GM18520 (cell line): Measurements from ENCODE around the gene PEAK3.

Source experiments
- ATAC-seq: cut with Tn5 transposase; IDR thresholded peaks from one replicate; pipeline ENCODE4 v1.9.1; 2021; ENCODE audit not compliant: unreplicated experiment

PEAK3 gene

DNA sequence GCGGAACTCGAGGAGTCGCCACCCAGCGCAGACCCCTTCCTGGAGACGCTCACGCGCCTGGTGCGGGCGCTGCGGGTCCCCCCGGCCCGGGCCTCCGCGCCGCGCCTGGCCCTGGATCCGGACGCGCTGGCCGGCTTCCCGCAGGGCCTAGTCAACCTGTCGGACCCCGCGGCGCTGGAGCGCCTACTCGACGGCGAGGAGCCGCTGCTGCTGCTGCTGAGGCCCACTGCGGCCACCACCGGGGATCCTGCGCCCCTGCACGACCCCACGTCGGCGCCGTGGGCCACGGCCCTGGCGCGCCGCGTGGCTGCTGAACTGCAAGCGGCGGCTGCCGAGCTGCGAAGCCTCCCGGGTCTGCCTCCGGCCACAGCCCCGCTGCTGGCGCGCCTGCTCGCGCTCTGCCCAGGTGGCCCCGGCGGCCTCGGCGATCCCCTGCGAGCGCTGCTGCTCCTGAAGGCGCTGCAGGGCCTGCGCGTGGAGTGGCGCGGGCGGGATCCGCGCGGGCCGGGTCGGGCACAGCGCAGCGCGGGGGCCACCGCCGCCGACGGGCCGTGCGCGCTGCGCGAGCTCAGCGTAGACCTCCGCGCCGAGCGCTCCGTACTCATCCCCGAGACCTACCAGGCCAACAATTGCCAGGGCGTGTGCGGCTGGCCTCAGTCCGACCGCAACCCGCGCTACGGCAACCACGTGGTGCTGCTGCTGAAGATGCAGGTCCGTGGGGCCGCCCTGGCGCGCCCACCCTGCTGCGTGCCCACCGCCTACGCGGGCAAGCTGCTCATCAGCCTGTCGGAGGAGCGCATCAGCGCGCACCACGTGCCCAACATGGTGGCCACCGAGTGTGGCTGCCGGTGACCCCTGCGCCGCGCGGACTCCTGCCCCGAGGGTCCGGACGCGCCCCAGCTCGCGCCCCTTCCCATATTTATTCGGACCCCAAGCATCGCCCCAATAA is 30.6 kb downstream of the PEAK3 start:
- ATAC-seq: no peak

DNA sequence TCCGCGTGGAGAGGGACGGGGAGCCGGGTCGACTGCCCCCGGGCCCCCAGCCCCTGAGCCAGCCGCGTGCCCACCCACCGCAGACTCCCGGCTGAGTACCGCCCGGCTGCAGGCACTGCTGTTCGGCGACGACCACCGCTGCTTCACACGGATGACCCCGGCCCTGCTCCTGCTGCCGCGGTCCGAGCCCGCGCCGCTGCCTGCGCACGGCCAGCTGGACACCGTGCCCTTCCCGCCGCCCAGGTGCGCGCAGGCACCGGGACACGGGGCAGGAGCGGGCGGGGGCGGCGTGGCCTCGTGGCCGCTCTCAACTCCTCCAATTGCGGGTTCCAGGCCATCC is 31.2 kb downstream of the PEAK3 start:
- ATAC-seq: no peak

DNA sequence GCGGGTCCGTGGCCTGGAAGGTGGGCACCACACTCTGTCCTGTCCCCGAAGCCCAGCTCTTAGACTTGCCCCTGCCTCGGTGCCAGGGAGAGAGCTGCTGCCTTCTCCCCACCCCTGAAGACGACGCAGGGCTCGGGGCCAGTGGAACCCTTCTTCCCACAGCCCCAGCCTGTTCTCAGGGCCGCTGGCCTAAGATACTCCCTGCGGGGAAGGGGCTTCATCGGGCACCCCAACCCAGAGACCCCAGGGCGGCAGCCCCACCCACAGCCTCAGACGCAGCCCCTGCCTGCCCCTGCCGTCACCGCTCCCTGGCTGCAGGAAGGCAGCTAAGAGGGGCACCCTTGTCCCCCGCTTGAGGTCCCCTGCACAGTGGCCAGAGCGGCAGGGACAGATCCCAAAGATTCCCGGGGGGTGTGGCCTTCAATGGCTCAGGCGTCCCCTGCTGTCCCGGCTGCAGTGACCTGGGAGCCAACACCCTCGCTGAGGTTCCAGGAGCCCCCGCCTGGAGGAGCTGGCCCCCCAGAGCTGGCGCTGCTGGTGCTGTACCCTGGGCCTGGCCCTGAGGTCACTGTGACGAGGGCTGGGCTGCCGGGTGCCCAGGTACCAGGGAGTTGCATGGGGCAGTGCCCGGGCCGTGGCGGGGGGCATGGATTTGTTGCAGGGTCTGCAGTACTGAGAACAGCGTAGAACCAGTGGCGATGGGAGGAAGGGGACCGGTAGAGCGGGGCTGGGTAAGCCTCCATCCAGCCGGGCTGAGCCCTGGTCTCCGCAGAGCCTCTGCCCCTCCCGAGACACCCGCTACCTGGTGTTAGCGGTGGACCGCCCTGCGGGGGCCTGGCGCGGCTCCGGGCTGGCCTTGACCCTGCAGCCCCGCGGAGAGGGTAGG is 31.9 kb downstream of the PEAK3 start:
- no peak for ATAC-seq

DNA sequence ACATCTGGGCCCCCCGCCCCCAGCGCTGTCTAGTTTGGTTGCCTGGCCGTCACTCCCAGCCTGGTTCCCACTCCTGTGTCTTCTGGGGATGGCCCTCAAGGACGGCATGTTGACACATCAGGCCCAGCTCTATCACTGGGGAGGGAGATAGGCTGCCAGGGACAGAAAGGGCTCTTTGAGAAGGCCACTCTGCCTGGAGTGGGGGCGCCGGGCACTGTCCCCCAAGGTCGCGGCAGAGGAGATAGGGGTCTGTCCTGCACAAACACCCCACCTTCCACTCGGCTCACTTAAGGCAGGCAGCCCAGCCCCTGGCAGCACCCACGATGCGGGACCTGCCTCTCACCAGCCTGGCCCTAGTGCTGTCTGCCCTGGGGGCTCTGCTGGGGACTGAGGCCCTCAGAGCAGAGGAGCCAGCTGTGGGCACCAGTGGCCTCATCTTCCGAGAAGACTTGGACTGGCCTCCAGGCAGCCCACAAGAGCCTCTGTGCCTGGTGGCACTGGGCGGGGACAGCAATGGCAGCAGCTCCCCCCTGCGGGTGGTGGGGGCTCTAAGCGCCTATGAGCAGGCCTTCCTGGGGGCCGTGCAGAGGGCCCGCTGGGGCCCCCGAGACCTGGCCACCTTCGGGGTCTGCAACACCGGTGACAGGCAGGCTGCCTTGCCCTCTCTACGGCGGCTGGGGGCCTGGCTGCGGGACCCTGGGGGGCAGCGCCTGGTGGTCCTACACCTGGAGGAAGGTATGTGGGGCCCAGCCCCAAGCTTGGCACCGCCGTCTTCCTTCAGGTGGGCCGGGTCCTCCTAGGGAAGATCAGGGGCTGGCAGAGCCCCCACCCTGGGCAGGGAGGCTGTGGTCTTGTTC is 32.7 kb downstream of the PEAK3 start, which contains the start of gene AMH:
Gene AMH, plus strand, starts transcription at position 314 of the 857 bp plus-strand sequence. Its CDS starts 10 bp downstream, at position 324.
- no peak for ATAC-seq

DNA sequence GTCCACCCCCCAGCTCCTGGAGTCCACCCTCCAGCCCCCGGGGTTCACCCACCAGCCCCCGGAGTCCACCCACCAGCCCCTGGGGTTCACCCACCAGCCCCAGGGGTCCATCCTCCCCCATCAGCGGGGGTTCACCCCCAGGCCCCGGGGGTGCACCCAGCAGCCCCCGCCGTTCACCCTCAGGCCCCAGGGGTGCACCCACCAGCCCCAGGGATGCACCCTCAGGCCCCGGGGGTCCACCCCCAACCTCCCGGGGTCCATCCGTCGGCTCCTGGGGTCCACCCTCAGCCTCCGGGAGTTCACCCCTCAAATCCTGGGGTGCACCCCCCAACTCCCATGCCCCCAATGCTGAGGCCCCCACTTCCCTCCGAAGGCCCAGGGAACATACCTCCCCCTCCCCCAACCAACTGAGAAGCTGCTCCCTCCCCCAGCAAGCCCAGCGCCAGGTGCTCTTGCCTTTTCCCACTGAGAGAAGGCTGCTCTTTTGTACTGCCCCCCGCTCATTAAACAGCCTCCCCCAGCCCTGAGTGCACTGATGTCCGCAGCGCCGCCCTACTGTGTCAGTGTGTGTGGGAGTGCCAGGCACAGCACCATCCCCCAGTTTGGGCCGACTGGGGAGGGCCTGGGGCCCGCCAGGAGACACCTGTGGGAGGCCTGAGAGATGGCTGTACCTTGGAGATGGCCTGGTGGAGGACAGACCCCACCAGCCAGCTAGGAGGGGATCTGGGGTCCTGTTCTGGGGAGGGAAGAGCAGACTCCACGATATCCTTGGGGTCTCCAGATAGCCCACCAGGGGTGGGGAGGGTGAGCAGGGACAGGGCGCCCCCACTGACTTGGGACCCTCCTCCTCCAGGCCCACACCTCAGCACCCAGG is 33.6 kb downstream of the PEAK3 start:
- no peak for ATAC-seq

DNA sequence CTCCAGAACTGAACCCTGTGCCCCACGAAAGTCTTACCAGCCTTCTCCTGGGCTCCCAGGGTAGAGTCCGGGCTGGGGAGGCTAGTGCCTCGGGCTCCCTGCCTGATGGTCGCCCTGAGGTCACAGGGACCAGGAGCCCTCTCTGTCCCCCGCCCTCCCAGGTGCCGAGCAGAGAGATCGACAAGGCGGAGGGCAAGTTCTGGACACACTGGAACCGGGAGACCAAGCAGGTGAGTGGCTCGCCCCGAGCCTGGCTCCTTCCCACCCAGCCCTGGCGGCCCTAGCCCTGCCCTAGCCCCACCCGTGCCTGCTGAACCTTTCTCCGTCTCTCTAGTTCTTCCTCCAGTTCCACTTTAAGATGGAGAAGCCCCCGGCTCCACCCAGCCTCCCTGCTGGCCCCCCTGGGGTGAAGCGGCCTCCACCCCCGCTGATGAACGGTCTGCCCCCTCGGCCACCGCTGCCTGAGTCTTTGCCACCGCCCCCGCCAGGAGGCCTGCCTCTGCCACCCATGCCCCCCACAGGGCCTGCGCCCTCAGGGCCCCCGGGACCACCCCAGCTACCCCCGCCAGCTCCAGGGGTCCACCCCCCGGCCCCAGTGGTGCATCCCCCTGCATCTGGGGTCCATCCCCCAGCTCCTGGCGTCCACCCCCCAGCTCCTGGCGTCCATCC is 34.4 kb downstream of the PEAK3 start:
- ATAC-seq: no peak

DNA sequence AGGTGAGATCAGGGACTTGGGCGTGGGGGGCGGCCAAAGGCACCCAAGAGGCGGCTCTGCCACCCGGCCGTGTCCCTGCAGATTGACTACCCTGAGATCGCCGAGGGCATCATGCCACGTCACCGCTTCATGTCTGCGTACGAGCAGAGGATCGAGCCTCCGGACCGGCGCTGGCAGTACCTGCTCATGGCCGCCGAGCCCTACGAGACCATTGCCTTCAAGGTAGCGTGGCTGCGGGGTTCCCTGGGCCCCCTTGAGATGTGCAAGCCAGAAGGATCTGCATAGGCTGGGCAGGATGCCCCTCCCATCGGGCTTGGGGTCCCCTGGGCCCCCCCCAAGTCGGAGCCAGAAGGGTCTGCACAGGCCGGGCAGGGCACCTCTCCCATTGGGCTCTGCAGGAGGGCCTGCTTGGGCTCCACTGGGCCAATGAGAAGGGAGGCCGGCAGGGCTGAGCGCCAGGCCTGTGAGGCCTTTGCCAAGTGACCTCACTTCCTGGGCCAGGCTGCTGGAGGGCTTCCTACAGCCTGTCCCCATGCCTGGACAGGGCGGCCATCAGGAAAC is 35.1 kb downstream of the PEAK3 start:
- ATAC-seq: no peak

DNA sequence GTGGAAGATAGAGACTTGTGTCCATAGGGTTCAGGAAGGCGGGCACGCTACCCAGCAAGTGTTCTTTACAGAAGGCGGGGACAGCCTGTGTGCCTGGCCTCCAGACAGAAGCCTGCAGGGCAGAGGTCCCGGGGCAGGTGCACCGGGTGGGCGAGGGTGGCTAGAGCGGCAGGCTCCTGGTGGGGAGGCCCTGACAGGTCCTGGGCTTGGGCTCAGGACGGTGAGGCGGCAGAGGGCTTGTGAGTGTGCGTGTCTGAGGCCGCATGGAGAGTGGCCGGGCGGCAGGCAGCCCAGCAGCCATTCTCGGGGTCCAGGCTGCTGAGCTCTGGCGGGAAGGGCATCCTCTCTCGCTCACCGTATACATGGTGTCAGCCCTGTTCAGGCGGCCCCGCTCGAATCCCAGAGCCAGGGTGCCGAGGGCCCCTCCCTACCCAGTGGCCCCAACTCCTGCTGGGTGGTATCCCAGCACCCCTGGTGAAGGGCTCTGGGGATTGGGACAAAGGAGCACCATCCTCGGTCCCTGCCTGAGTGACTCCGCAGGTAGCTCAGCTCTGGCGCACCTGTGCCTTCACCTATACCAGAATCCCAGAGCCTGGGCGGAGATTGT is 35.9 kb downstream of the PEAK3 start:
- no peak for ATAC-seq

DNA sequence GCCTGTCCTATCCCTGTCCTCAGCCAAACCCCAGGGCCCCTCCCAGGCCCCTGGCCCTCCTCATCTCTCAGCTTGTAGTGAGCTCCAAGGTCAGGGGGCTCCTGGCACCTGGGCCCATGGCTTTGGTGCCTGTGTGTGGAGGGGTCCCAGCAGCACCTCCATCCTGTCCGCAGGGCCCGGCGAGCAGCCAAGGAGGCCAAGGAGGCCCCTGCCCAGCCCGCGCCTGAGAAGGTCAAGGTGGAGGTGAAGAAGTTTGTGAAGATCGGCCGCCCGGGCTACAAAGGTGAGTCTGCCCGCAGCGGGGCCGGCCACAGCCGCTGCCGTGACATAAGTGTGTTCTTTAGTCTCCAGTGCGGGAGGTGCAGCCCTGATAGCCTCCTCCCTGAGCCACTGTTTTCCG is 36.7 kb downstream of the PEAK3 start:
- no peak for ATAC-seq

DNA sequence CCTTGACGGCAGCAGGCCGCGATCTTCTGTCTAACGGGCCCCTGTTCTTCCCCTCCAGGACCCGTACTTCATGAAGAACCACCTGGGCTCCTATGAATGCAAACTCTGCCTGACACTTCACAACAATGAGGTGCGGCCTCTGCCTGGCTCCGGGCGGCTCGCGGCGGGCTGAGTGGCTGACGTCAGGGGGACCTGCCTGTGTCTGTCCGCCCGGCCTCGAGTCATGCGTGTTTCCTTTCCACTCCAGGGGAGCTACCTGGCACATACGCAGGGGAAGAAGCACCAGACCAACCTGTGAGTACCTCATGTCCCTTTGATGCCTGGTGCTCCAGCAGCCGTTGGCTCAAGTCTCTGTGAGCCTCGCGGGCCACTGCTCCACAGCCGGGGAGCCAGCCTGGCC is 37.5 kb downstream of the PEAK3 start:
- no peak for ATAC-seq

DNA sequence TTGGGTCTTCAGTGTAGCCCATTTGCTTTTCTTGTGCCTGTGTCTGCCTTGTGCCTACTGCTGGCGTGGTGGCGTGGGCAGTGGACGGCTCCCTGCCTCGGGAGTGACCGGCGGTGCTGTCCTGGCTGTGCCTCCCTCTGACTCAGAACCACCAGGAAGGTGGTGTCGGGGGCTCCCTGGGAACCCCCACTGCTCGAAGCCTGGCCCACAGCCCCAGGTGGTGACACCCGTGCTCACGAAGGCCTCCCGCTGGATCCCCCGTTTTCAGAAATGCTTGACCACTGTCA is 37.9 kb downstream of the PEAK3 start:
- ATAC-seq: no peak

DNA sequence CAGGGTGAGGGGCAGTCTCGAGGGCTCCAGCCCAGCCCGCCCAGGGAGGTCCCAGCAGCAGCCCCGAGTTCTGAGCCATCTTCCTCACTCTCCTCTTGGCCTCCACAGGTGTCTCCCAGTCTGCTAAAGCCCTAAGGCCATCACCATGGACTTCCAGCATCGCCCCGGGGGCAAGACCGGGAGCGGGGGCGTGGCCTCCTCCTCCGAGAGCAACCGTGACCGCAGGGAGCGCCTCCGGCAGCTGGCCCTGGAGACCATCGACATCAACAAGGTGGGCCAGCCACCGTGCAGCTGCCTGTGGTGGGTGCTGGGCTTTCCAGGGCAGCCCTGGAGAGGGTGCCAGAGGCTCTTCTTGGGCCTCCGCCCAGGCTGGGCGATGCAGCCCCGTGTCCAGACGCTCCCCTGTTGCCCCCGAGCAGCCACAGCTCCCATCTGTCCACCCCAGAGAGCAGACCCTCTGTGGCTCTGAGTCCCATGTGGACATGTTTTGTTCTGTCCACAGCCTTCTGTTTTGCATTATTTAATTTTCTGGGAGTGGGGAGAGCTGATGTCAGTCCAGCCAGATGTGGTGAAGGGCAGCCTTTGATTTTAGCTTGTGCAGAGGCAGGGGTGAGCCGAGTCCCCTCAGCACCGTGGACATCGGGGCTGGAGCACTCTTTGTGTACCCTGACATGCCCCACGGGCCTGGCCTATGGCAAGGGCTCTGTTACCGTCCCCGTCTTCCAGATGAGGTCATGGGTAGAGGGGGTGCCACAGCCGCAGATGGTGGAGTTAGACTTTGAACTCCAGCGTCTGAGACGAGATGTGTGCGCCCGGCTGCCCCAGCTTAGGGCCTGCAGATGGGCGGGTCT is 38.5 kb downstream of the PEAK3 start:
- ATAC-seq: no peak

DNA sequence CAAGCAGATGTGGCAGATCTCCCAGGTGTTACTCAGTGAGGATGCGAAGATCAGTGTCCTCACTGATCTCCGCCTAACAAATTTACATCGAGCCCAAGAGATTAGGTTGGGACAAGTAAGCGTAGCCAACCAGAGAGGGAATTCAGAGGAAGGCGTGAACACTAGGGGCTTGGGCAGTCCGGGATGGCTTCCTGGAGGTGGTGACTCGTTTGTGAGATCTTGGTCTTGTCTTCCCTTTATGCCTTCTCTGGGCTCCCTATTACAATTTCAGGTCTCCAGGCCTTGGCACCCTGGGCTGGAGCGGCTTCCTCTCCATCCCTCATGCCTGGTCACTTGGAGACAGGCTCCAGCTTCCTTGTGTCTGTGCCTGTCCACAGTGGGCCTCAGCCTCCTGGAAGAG is 39.2 kb downstream of the PEAK3 start:
- ATAC-seq: no peak

DNA sequence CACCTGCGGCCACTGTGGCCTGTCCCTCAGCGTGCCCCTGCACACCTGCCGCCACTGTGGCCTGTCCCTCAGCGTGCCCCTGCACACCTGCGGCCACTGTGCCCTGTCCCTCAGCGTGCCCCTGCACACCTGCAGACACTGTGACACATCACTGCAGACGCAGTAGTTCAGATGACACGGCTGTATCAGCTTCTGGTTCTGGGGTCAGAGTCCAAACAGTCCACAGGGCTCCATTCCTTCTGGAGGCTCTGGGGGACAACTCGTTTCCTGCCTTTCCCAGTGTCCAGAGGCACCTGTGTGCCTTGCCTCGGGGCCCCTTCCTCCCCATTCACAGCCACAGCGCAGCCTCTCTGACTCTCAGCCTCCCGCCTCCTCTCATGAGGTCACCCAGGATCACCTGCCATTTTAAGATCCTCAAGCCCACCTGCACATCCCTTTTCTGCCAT is 39.9 kb downstream of the PEAK3 start:
- ATAC-seq: no peak

DNA sequence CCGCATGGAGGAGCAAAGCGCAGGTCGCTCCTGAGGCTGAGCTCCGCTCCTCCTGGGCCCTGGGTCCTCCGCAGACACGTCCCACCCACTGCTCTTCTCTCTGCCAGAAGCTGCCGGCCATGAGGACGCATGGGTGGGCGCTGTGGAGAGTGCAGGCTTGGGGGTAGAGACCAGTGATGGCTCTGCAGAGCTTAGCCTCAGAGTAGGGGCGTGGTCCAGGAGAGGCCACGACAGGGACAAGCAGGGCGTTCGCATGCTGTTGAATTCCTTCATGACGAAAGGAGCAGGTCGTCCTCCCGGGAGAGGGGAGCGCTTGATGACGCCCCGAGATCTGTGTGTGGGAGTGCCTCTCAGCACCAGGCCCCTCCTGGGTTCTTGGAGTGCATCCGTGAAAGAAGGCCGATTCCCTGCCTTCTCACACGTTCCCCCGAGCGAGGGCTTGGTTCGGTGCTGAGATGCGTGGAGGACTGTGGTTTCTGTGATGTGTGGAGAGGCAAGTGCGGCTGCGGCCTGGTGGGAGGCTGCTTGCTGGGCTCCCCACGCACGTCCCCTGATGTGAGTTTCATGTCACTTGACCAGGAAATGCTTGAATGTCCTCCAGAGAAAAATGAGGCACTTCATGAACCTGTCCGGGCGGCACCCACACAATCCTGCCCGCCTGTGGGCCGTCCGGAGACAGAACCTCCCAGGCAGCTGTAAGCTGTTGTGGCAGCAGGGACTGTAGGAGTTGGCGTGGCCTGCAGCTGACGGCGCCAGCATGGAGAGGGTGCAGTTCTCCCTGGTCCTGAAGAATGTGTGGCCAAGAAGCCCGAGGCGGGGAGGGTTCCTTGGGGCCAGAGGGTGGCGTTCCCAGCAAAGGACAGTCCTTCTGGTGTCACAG is 40.9 kb downstream of the PEAK3 start:
- no peak for ATAC-seq

DNA sequence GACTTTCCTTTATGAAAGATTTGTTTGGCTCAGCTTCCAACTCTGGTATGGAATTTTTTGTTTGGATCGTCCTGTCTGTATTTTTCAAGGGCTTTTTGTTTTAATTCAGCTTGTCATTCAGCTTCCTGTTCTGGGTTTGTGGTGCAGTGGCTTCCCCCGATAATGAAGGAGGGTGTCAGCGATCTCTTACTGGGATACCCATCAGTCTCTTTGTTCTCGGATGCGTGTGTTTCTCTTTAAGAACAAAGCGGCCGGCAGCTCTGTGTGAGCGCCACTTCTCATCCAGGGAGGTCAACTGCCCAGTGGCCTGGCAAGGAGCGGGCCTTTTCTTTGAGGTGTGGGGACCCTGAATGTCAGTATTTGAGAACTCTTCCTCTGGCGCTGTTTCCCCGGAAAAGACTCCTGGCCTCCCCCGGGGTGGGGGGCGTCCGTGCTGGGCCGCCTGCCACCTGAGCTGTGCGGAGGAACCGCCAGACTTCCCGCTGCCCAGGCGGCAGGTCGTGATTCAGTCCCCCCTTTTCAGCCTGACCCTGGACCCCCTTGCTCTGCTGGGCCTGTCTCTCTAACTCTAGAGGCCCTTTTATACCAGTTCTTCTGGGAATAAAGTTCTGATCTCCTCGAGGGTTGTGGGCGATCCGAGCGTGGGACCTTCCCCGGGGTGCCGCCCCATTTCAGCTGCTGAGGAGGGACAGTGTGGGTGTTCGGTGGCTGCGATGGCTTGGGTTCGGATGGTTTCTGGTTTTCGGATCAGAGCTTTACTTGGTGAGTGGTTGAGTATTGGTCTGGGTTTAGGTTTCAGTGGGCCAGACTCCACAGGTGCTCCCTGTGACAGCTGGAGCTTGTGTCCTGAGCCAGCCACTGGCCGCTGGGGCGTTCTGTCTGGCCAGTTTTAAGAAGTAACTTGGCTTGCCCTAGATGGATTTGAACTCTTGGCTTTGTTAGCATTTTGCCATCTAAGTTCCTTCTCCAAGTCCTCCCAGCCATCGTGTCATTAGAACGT is 41.9 kb downstream of the PEAK3 start:
- ATAC-seq: no peak
